T-helper 1 cell (primary cell): ENCODE results near the gene KHDC1L.
A peak's percentile ranks its signal among the peaks of the same experiment; 100 is the strongest.
"Not testable (repeated sequence)": the region's sequence is repeated elsewhere in the genome, so short reads cannot be mapped to it uniquely, and the experiment has no call there.

Experiments used
- DNase-seq, 5 donors: peaks; one replicate each; pipeline ENCODE4 v3.0.0-alpha.2; 2012 to 2020
- total RNA-seq, 4 donors: gene quantifications; one replicate each; lab custom pipeline; 2026; lab: John Stamatoyannopoulos, UW

The KHDC1L gene, protein sequence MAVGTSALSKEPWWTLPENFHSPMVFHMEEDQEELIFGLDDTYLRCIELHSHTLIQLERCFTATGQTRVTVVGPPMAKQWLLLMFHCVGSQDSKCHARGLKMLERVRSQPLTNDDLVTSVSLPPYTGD
- 0 reads per million in 4 donors for total RNA-seq

- DNase-seq, result no peak
Measured at GRCh38 chr6:73225396-73225795, at the start of gene KHDC1L. Gene KHDC1L, minus strand, starts transcription at chr6:73225496. Its CDS starts 88 bp downstream, at chr6:73225408.

- not testable (repeated sequence) for DNase-seq
Measured at GRCh38 chr6:73269296-73269695, 44.0 kb upstream of the KHDC1L start.

DNA sequence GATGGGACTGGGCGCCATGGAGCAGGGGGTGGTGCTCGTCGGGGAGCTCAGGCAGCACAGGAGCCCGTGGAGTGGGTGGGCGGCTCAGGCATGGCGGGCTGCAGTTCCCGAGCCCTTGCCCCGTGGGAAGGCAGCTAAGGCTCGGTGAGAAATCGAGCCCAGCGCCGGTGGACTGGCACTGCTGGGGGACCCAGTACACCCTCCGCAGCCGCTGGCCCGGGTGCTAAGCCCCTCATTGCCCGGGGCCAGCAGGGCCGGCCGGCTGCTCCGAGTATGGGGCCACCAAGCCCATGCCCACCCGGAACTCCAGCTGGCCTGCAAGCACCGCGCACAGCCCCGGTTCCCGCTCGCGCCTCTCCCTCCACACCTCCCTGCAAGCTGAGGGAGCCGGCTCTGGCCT, 43.6 kb upstream of the KHDC1L start:
- not testable (repeated sequence) for DNase-seq

DNA sequence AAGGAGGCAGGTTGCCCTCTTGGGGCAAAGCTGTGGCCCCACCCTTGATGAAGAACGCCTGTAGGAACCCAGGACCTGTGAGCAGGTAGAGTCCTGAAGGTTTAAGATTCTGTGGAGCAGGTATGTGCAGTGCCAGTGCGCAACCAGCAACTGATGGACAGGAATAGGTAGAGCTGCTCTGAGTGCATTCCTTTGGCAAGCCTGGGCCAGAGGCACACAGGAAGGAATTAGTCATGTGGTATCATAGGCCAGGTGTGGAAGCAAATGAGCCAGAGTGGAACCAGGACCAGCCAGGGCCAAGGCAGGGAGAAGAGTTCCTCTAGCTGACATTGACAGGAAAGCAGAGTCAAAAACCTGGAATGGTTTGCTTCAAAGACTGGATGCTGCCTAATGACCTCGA, 39.1 kb upstream of the KHDC1L start:
- DNase-seq, result no peak

DNA sequence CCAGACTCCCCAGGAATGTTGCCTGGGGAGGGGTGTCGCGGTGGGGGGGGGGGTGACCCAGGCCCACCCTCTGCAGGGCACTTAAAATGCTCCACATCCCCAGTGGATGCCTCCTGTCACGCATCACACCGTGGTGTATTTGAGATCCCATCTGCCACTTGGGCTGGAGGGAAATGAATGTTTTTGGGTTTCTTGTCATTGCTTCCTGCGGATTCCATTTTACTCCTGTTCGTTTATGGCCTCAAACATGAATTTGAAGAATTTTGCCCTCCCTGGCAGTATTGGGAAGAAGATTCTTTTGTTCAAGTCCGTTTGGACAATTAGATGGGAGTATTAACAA, 38.2 kb upstream of the KHDC1L start:
- DNase-seq, result no peak

- DNase-seq, result peak; percentile 19 to 70 (median 24)
Measured at GRCh38 chr6:73262671-73263569, 37.6 kb upstream of the KHDC1L start, which contains the start of gene KHDC1. Gene KHDC1, minus strand, starts transcription at chr6:73263196. Its CDS starts 20,679 bp downstream, at chr6:73242517.

DNA sequence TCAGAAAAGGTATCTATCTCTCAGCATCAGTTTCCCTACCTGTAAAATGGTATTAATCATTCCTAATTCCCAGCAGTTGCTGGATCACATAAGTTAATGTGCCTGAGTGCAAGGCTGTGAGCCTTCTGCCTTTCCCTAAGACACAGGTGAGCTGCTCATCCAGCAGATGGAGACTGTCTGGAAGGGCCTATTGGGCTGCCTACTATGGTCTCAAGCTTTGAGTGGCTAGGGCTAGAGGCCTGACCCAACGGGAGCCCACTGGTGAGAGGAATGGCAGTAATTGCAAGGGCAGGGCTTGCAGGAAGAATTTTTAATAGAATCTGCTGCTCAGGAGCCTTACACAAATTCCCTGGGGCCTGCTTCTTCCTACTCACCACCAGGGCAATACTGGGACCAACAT, 33.4 kb upstream of the KHDC1L start:
- no peak for DNase-seq

GRCh38 chr6:73254323-73254722, 29.0 kb upstream of the KHDC1L start:
- not testable (repeated sequence) for DNase-seq

- no peak for DNase-seq
Measured at GRCh38 chr6:73252703-73253102, 27.4 kb upstream of the KHDC1L start.

DNA sequence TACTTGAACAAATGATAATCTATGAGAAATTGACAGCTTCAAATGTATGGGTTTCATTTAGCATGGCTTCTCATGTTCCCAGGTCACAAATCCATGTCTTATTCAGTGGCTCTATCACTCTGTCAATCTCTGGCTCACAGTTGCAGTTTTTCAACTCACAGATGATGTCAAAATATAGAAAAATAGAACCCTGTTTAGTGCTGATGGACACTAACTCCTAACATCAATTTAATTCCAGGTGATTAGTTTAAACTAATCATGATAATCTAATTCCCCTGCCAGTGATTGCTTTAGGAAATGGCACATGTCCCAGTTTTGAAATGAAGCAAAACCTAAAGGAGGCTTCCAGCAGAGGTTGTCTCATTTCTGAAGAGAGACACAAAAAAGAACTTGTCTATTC, 24.7 kb upstream of the KHDC1L start:
- no peak for DNase-seq

DNA sequence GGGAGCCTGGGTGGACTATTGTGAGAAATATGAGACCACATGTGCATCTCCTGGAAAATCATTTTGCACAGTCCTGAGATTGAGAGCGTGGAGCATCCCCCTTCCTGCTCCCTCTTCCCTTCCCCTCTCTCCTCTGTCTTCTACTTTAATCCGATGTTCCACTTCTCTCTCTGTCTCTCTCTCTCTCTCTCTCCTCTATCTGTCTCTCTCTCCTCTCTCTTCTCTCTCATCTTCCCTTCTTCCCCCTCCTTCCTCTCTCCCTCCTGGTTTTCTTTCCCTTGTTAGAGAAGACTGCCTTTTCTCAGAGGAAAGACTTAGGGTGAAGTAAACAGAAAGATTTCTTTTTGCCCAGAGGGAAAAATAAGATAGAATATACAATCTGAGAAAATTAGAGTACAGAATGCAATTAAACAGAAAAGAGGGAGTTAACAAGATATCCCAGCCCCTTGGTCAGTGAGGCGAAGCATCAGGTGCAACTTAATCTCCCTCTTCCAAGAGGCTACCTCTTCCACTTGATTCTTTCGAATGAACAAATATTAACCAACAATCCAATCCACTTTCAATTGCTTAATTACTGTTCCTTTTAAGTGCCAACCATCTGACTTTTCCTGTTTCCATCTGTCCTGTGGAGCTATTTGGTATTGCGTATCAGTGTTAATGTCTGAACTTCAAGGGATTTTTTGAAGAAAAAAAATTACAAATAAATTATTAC, 23.1 kb upstream of the KHDC1L start:
- DNase-seq, result no peak

GRCh38 chr6:73242001-73242400, 16.7 kb upstream of the KHDC1L start:
- DNase-seq, result no peak

DNA sequence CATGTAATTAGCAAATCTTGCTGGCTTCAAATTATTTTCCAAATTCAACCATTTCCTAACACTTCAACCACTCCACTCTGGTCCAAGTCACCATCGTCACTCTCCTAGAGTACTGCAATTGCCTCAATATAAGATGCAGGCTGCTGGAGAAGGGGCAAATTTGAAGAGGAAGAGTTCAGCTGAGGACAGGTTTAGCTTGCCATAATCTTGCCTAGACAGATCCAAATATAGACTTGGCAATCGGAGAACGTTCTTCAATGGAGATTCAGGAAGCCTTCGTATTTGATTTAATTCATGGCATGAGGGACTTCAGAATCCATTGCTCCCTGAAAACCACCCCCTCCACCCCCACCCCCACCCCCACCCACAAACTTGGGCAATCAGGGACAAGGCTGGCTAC, 15.4 kb upstream of the KHDC1L start:
- DNase-seq, result no peak

GRCh38 chr6:73236144-73236750, 11.0 kb upstream of the KHDC1L start:
- no peak for DNase-seq

- no peak for DNase-seq
Measured at GRCh38 chr6:73234733-73235132, 9.4 kb upstream of the KHDC1L start.

DNA sequence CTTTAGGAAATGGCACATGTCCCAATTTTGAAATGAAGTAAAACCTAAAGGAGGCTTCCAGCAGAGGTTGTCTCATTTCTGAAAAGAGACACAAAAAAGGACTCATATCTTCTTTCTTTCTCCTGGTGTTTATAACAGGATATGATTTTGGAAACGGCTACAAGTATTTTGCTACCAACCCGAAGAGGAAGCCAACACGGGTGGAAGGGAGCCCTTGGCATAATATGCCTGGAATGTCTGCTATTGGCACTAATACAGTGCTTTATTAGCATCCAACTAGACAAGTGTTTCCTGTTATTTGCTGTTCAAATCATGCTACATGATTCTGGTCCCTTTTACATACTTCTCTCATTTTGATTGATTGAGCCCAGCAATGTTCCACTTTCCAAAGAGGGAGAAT, 8.7 kb upstream of the KHDC1L start:
- not testable (repeated sequence) for DNase-seq

DNA sequence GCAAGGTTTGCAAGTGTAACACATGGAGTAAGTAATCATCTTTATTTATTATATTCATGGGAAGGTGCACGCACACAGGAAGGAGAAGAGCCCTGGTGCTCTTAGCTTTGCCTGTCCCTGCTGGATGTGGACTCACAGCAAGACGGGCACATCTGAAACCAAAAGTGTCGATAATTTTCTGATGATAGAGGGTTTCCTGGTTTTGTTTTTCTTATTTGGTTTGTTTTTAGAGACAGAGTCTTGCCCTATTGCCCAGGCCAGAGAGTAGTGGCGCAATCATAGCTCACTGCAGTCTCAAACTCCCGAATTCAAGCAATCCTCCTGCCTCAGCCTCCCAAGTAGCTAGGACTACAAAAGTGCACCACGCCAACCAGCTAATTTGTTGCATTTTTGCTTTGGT, 7.8 kb upstream of the KHDC1L start:
- no peak for DNase-seq

- no peak for DNase-seq
Measured at GRCh38 chr6:73231986-73232391, 6.7 kb upstream of the KHDC1L start.

GRCh38 chr6:73227606-73228255, 2.4 kb upstream of the KHDC1L start:
- DNase-seq, result no peak

DNA sequence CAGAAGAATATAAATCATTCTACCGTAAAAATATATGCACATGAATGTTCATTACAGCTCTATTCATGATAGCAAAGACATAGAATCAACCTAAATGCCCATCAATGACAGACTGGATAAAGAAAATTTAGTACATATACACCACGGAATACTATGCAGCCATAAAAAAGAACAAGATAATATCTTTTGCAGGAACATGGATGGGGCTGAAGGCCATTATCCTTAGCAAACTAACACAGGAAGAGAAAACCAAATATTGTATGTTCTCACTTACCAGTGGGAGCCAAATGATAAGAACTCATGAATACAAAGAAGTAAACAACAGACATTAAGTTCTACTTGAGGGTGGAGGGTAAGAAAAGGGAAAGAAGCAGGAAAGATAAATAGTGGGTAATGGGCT, 8.4 kb downstream of the KHDC1L start:
- no peak for DNase-seq

- DNase-seq, result no peak
Measured at GRCh38 chr6:73209117-73209516, 16.2 kb downstream of the KHDC1L start.

- DNase-seq, result no peak
Measured at GRCh38 chr6:73207221-73207837, 18.0 kb downstream of the KHDC1L start.
